ENCODE measurements around the gene MAST4. TPM values are rescaled to one million over a fixed set of nuclear protein-coding genes. Genes with fewer than 3 reads are reported as not detected.

MAST4 gene
- total and polyA plus RNA-seq, 2 of the 13 experiments (the other 11 are each of a cell fraction or from before 2014, with no cell fraction given): 3.4 to 3.7 TPM

DNA sequence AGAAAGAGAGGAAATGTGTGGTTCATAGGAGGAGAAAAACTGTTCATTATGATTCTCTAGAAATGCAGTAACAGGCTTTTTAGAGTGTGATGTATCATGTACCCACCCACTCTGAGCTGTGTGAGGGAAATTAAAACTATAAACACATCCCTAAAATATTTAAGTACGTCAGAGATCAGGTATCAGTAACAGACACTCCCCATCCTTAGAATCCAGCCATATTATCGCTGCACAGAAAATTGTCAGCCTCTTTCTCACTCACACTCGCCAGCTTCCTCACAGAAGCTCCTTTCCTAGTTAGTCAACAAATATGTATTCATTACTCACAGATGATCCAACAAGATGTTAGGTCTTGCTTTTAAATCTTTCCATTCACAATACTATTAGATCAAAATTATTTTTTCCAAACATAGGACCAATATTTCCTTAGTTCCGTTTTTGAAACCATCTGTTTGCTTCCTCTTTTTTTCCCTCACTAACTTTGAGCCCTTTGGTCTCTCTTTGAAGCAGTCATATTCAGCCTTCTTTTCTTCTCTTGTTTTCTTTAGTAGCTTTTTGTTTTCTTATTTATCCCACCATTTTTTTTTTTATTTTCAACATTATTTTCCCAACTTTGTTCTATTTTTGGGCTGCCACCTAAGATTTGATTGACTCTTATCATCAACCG lies 13.6 kb upstream of the MAST4 start:
- no peak overlapping the region for H2AFZ ChIP-seq (ENCODE audit: low read length)
- no peaks in the 10 kb centered on the region for H3K36me3 ChIP-seq (replicated peaks in 1 of 2; ENCODE audit: control insufficient read depth in 1 of 2, insufficient read depth in 2 of 2, low read length in 2 of 2)
- intact Hi-C loops (cut with micrococcal nuclease; ENCODE audit: unreplicated experiment) (no loop called here), in situ Hi-C loops (cut with HindIII; ENCODE audit: extremely low pct_ligation_motif_present, low pct_unique_long_range_greater_than_20kb) (no loop called here)
- TF ChIP-seq NR3C1 (CRISPR knock-in tag; IDR thresholded peaks at IDR 0.05) (no peak), ZNF615 (CRISPR knock-in tag; IDR thresholded peaks at IDR 0.05; ENCODE audit: borderline replicate concordance) (no peak), PCBP2 (optimal IDR thresholded peaks at IDR 0.05; ENCODE audit: low read depth, low read length, poor library complexity, severe bottlenecking) (no peak), CC2D1A (CRISPR knock-in tag; IDR thresholded peaks at IDR 0.05) (no peak), ZC3H13 (CRISPR knock-in tag; IDR thresholded peaks at IDR 0.05) (no peak), ZNF367 (CRISPR knock-in tag; IDR thresholded peaks at IDR 0.05; ENCODE audit: borderline replicate concordance) (no peak), ZNF546 (CRISPR knock-in tag; conservative IDR thresholded peaks at IDR 0.05) (no peak)
- TF ChIP-seq, protein P1, sequence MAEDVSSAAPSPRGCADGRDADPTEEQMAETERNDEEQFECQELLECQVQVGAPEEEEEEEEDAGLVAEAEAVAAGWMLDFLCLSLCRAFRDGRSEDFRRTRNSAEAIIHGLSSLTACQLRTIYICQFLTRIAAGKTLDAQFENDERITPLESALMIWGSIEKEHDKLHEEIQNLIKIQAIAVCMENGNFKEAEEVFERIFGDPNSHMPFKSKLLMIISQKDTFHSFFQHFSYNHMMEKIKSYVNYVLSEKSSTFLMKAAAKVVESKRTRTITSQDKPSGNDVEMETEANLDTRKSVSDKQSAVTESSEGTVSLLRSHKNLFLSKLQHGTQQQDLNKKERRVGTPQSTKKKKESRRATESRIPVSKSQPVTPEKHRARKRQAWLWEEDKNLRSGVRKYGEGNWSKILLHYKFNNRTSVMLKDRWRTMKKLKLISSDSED (CRISPR knock-in tag; IDR thresholded peaks at IDR 0.05): no peak
- TF ChIP-seq, protein P2, sequence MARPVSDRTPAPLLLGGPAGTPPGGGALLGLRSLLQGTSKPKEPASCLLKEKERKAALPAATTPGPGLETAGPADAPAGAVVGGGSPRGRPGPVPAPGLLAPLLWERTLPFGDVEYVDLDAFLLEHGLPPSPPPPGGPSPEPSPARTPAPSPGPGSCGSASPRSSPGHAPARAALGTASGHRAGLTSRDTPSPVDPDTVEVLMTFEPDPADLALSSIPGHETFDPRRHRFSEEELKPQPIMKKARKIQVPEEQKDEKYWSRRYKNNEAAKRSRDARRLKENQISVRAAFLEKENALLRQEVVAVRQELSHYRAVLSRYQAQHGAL (CRISPR knock-in tag; IDR thresholded peaks at IDR 0.05; ENCODE audit: not compliant biosample characterization): no peak
- H4K20me1 ChIP-seq (ENCODE audit: insufficient read depth, low read length): no peaks in the 10 kb centered on the region
- H3K79me2 ChIP-seq (ENCODE audit: insufficient read depth, low read length): no peaks in the 10 kb centered on the region
- H3K4me2 ChIP-seq (ENCODE audit: low read depth, low read length): no peak overlapping the region
- no TSS peak for BruUV-seq (replicated peaks)
- no peaks in the 10 kb centered on the region for H3K4me1 ChIP-seq (ENCODE audit: insufficient read depth, low read length)
- H3K9me3 ChIP-seq (ENCODE audit: low read length): no peaks in the 10 kb centered on the region
- POLR2A ChIA-PET: no interaction called here
- DNase-seq (ENCODE audit: low spot score): no peak
- H3K9ac ChIP-seq (ENCODE audit: insufficient read depth, low read depth, low read length): no peak overlapping the region
- H3K27ac ChIP-seq (ENCODE audit: extremely low read length, insufficient read depth, low read length): no peak overlapping the region
- H3K27me3 ChIP-seq (ENCODE audit: control insufficient read depth in 1 of 2, insufficient read depth in 2 of 2, low read length in 2 of 2): no peaks in the 10 kb centered on the region
- WGBS (ENCODE audit: low lambda C conversion rate): 1% methylated on average over 5 of the region's 5 CpGs
- no peak for ATAC-seq
- no peak overlapping the region for H3K4me3 ChIP-seq (replicated peaks in 1 of 3; ENCODE audit: insufficient read depth in 1 of 3, low read depth in 2 of 3, low read length in 3 of 3)
- CTCF ChIA-PET (ENCODE audit: low intra/inter-chr PET ratio, low total read pairs): no interaction called here
- FAIRE-seq: no peak

Data from HepG2 (cell line).